H9 (cell line): Measurements from ENCODE around the gene MPZL1. TPM values are rescaled to one million over a fixed set of nuclear protein-coding genes. Genes with fewer than 3 reads are reported as not detected.

Source experiments
- DNase-seq: peaks from one replicate; pipeline ENCODE4 v3.0.0-alpha.2; 2017
- H2AFZ ChIP-seq: one replicate; pipeline ENCODE4 v1.6.1; 2013; ENCODE audit warnings: mild to moderate bottlenecking, low read length, control low read depth, moderate library complexity
- H2AK5ac ChIP-seq: 2 replicates; pipeline ENCODE4 v1.6.1; 2013; ENCODE audit warnings: low read length, control low read depth, mixed read lengths; ENCODE audit not compliant: insufficient read length
- H2BK120ac ChIP-seq: one replicate; pipeline ENCODE4 v1.6.1; 2013; ENCODE audit warnings: low read depth, mild to moderate bottlenecking, low read length, control low read depth, inconsistent platforms; ENCODE audit not compliant: poor library complexity, severe bottlenecking
- H2BK12ac ChIP-seq: 2 replicates; pipeline ENCODE4 v1.6.1; 2013; ENCODE audit warnings: low read length, control low read depth, mixed read lengths, low read depth; ENCODE audit not compliant: insufficient read length
- H2BK15ac ChIP-seq: 2 replicates; pipeline ENCODE4 v1.6.1; 2013; ENCODE audit warnings: low read depth, low read length, control low read depth
- H2BK20ac ChIP-seq: one replicate; pipeline ENCODE4 v1.6.1; 2013; ENCODE audit warnings: low read depth, mild to moderate bottlenecking, low read length, control low read depth, inconsistent platforms; ENCODE audit not compliant: poor library complexity, severe bottlenecking
- H2BK5ac ChIP-seq: 2 replicates; pipeline ENCODE4 v1.6.1; 2013; ENCODE audit warnings: low read length, control low read depth, mixed read lengths; ENCODE audit not compliant: insufficient read length
- H3K14ac ChIP-seq: 2 replicates; pipeline ENCODE4 v1.6.1; 2013; ENCODE audit warnings: low read length, control low read depth; ENCODE audit not compliant: insufficient read depth
- H3K18ac ChIP-seq: 2 replicates; pipeline ENCODE4 v1.6.1; 2013; ENCODE audit warnings: low read depth, mild to moderate bottlenecking, mixed read lengths, low read length, control low read depth; ENCODE audit not compliant: insufficient read length
- H3K23ac ChIP-seq: 2 replicates; pipeline ENCODE4 v1.6.1; 2013; ENCODE audit warnings: low read length, control low read depth, mixed read lengths, low read depth; ENCODE audit not compliant: insufficient read length
- H3K23me2 ChIP-seq: 2 replicates; pipeline ENCODE4 v1.6.1; 2013; ENCODE audit warnings: low read depth, mild to moderate bottlenecking, mixed read lengths, low read length, control low read depth; ENCODE audit not compliant: insufficient read length, poor library complexity, severe bottlenecking
- H3K27ac ChIP-seq: 2 replicates; pipeline ENCODE4 v1.5.1; 2013; ENCODE audit warnings: low read length, control low read depth, mixed read lengths, low read depth; ENCODE audit not compliant: insufficient read length
- H3K27me3 ChIP-seq: 2 replicates; pipeline ENCODE4 v1.6.1; 2013; ENCODE audit warnings: low read length, control low read depth, inconsistent platforms; ENCODE audit not compliant: insufficient read depth
- H3K4ac ChIP-seq: 2 replicates; pipeline ENCODE4 v1.6.1; 2013; ENCODE audit warnings: low read depth, mild to moderate bottlenecking, control low read depth, inconsistent platforms, low read length, moderate library complexity
- H3K4me1 ChIP-seq: 2 replicates; pipeline ENCODE4 v1.6.1; 2013; ENCODE audit warnings: low read length, control low read depth, inconsistent platforms; ENCODE audit not compliant: insufficient read depth
- H3K4me2 ChIP-seq: 2 replicates; pipeline ENCODE4 v1.6.1; 2013; ENCODE audit warnings: low read length, control low read depth, mixed read lengths; ENCODE audit not compliant: insufficient read length, insufficient read depth
- H3K56ac ChIP-seq: 2 replicates; pipeline ENCODE4 v1.6.1; 2013; ENCODE audit warnings: low read depth, mild to moderate bottlenecking, mixed read lengths, low read length, control low read depth; ENCODE audit not compliant: insufficient read length
- H3K79me1 ChIP-seq: 2 replicates; pipeline ENCODE4 v1.6.1; 2013; ENCODE audit warnings: low read depth, mild to moderate bottlenecking, moderate library complexity, low read length, control low read depth, inconsistent platforms; ENCODE audit not compliant: insufficient read depth, poor library complexity, severe bottlenecking
- H3K79me2 ChIP-seq: 2 replicates; pipeline ENCODE4 v1.6.1; 2013; ENCODE audit warnings: low read length, control low read depth, inconsistent platforms; ENCODE audit not compliant: insufficient read depth
- H3K9ac ChIP-seq: 2 replicates; pipeline ENCODE4 v1.6.1; 2013; ENCODE audit warnings: low read length, control low read depth, mixed read lengths; ENCODE audit not compliant: insufficient read length; ENCODE audit errors: extremely low read depth
- H3K9me3 ChIP-seq: one replicate; pipeline ENCODE4 v1.6.1; 2013; ENCODE audit warnings: low read depth, low read length, inconsistent platforms; ENCODE audit not compliant: control insufficient read depth
- H3T11ph ChIP-seq: one replicate; pipeline ENCODE4 v1.6.1; 2013; ENCODE audit warnings: mild to moderate bottlenecking, low read length, control low read depth, inconsistent platforms
- H4K20me1 ChIP-seq: one replicate; pipeline ENCODE4 v1.6.1; 2013; ENCODE audit not compliant: control insufficient read depth, insufficient read length, insufficient read depth
- H4K5ac ChIP-seq: 2 replicates; pipeline ENCODE4 v1.6.1; 2013; ENCODE audit warnings: low read depth, mild to moderate bottlenecking, mixed read lengths, low read length, control low read depth; ENCODE audit not compliant: insufficient read length
- H4K8ac ChIP-seq: replicated peaks from 2 replicates; pipeline ENCODE4 v1.6.1; 2013; ENCODE audit warnings: low read length, control low read depth, mixed read lengths, low read depth; ENCODE audit not compliant: insufficient read length
- H4K91ac ChIP-seq: 2 replicates; pipeline ENCODE4 v1.6.1; 2013; ENCODE audit warnings: low read depth, mild to moderate bottlenecking, moderate library complexity, mixed read lengths, low read length, control low read depth; ENCODE audit not compliant: insufficient read length
- H3K27ac Mint-ChIP-seq, 3 experiments: 2 replicates in 2 of 3; 3 replicates in 1 of 3; pipeline ENCODE4 v1.8.0; 2020 to 2021; ENCODE audit warnings: mixed read lengths in 3 of 3, mild to moderate bottlenecking in 1 of 3, moderate library complexity in 1 of 3
- H3K27me3 Mint-ChIP-seq: 2 replicates; pipeline ENCODE4 v1.8.0; 2021; ENCODE audit warnings: low read depth, mild to moderate bottlenecking, moderate library complexity, mixed read lengths
- H3K36me3 Mint-ChIP-seq, 3 experiments: 2 replicates in 2 of 3; 3 replicates in 1 of 3; pipeline ENCODE4 v1.8.0; 2020 to 2021; ENCODE audit warnings: low read depth in 3 of 3, mixed read lengths in 3 of 3; ENCODE audit not compliant: insufficient read depth in 1 of 3
- H3K4me1 Mint-ChIP-seq, 2 experiments: 2 replicates each; pipeline ENCODE4 v1.8.0; 2020; ENCODE audit warnings: mixed read lengths in 2 of 2
- H3K4me3 Mint-ChIP-seq, 2 experiments: 2 replicates in 1 of 2; 3 replicates in 1 of 2; pipeline ENCODE4 v1.8.0; 2020 to 2021; ENCODE audit warnings: mild to moderate bottlenecking in 2 of 2, mixed read lengths in 2 of 2, moderate library complexity in 1 of 2
- H3K9me3 Mint-ChIP-seq, 2 experiments: 2 replicates in 1 of 2; 3 replicates in 1 of 2; pipeline ENCODE4 v1.8.0; 2020; ENCODE audit warnings: mild to moderate bottlenecking in 2 of 2, mixed read lengths in 2 of 2, moderate library complexity in 1 of 2
- CTCF ChIP-seq: fragments of 200-600 bp; sonication (generic); conservative IDR thresholded peaks from 3 replicates; pipeline ENCODE4 v1.8.0; 2021; ENCODE audit warnings: antibody characterized with exemption, mild to moderate bottlenecking
- WGBS: extraction: QIAGEN DNeasy Blood & Tissue Kit; methylation state at CpG from one replicate; pipeline ENCODE4 v1.1.7; 2013; ENCODE audit warnings: missing lambda C conversion rate, low lambda C conversion rate, mixed read lengths; ENCODE audit not compliant: insufficient read length; ENCODE audit errors: extremely low coverage; 5-methylcytosine and 5-hydroxymethylcytosine counted together
- total RNA-seq: library from RNA; stranded (reverse); gene quantifications from 2 replicates; pipeline ENCODE4 v1.2.1, GENCODE V29; 2021

MPZL1 gene
- total RNA-seq, 1 experiment from 2014 or later: 60.7 TPM

DNA sequence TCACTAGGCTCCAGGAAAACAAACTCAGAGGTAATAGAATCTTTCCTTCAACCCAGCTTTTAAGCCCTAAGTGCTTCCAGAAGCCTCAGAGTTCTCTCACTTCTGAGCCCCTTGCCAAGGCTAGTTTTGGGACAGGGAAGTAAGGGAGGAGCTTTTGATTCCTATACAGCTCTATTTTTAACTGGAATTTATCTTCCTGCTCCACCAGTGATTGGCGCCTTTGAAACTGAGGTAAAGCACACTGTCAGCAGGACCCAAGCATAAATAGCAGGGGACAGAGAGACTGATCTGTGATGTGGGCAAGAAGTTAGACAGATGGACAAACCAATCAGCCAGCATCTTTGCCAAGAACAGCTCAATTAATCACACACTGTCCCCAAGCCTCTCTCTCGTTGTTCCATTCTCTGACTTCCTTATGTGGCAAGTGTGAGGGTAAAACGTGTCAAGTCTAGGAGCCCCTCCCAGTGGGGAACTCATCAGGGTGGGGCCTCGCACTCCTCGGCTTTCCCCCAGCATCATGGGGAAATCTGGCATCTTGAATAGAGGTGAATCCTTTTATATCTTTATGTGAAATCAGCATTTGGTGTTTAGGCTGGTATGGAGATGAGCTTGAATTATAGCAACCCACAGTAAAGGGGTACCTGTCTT, 40.2 kb upstream of the MPZL1 start:
- no peak for DNase-seq
- Mint-ChIP-seq H3K4me3 (no peak overlapping the region), H3K36me3 (no peaks in the 10 kb centered on the region), H3K27me3 (peaks cover 3% of the 10 kb centered on the region; the same call in 1 of the 2 replicates), H3K4me1 (peaks cover 30 to 31% of the 10 kb centered on the region in 2 experiments), H3K9me3 (no peaks in the 10 kb centered on the region), H3K27ac (no peak overlapping the region)
- H3K18ac ChIP-seq: no peak overlapping the region
- H3K9ac ChIP-seq: no peak overlapping the region
- no peak overlapping the region for H3K4ac ChIP-seq
- H3K4me1 ChIP-seq: no peaks in the 10 kb centered on the region
- H2BK12ac ChIP-seq: no peak overlapping the region
- H2BK20ac ChIP-seq: no peak overlapping the region
- H2AFZ ChIP-seq: no peak overlapping the region
- WGBS: no CpG with 5 or more reads among the region's 5 CpGs
- H2BK5ac ChIP-seq: no peak overlapping the region
- no peaks in the 10 kb centered on the region for H4K20me1 ChIP-seq
- no peaks in the 10 kb centered on the region for H3K9me3 ChIP-seq
- H2BK120ac ChIP-seq: no peak overlapping the region
- H3T11ph ChIP-seq: no peak overlapping the region
- H4K5ac ChIP-seq: no peak overlapping the region
- no peak overlapping the region for H3K14ac ChIP-seq
- no peaks in the 10 kb centered on the region for H3K27me3 ChIP-seq
- H3K27ac ChIP-seq: no peak overlapping the region
- H3K4me2 ChIP-seq: no peak overlapping the region
- no peaks in the 10 kb centered on the region for H3K79me2 ChIP-seq
- no peak for TF ChIP-seq CTCF
- no peak overlapping the region for H3K56ac ChIP-seq
- no peak overlapping the region for H2AK5ac ChIP-seq
- no peaks in the 10 kb centered on the region for H3K23me2 ChIP-seq
- H2BK15ac ChIP-seq: no peak overlapping the region
- H4K8ac ChIP-seq: no peak overlapping the region
- no peak overlapping the region for H3K23ac ChIP-seq
- no peak overlapping the region for H4K91ac ChIP-seq
- no peaks in the 10 kb centered on the region for H3K79me1 ChIP-seq
